Right atrium auricular region (tissue), 2 donors: ENCODE data around the gene CHST15. TPM values are rescaled to one million over a fixed set of nuclear protein-coding genes. Genes with fewer than 3 reads are reported as not detected.

ENCODE experiments used
- DNase-seq: peaks from one replicate; pipeline ENCODE4 v3.0.0-alpha.2; 2019; ENCODE audit warnings: low spot score
- H3K27ac ChIP-seq, 2 donors: fragments of 200-600 bp; sonication (generic); 1 replicate in 1 of 2; 2 replicates in 1 of 2; pipeline ENCODE4 v1.5.1; 2016 to 2019
- H3K27me3 ChIP-seq, 2 donors: fragments of 200-600 bp; sonication (generic); one replicate each; pipeline versions ENCODE4 v1.5.1 to v1.6.0; 2017 to 2019
- H3K36me3 ChIP-seq: fragments of 200-600 bp; sonication (generic); one replicate; pipeline ENCODE4 v1.5.1; 2016
- H3K4me1 ChIP-seq, 2 donors: fragments of 200-600 bp; sonication (generic); one replicate each; pipeline versions ENCODE4 v1.5.1 to v1.6.0; 2017 to 2019
- H3K4me3 ChIP-seq, 2 donors: fragments of 200-600 bp; sonication (generic); 1 replicate in 1 of 2; 2 replicates in 1 of 2; pipeline ENCODE4 v1.5.1; 2017 to 2019; ENCODE audit warnings: mild to moderate bottlenecking in 1 of 2, moderate library complexity in 1 of 2
- H3K9me3 ChIP-seq, 2 donors: fragments of 200-600 bp; sonication (generic); one replicate each; pipeline ENCODE4 v1.5.1; 2019
- total RNA-seq, 2 donors: library from RNA; depleted of rRNA; stranded (reverse); fragments of >200 nt; gene quantifications; one replicate each; pipeline ENCODE4 v1.1.0, GENCODE V29; 2016
- TF ChIP-seq, protein P1 (sequence below), 2 donors: fragments of 200-600 bp; sonication (generic); IDR thresholded peaks; one replicate each; pipeline ENCODE4 v1.5.1; 2019; ENCODE audit warnings: antibody characterized with exemption in 2 of 2

Gene CHST15
- total RNA-seq, 2 donors from 2014 or later: 7.0 to 14.2 TPM

- Histone ChIP-seq H3K4me1 (peaks cover 0 to 5% of the 10 kb centered on the region in 2 donors), H3K36me3 (no peaks in the 10 kb centered on the region), H3K9me3 (no peaks in the 10 kb centered on the region), H3K27ac (no peak overlapping the region), H3K27me3 (no peaks in the 10 kb centered on the region), H3K4me3 (no peak overlapping the region)
- TF ChIP-seq, protein P1, sequence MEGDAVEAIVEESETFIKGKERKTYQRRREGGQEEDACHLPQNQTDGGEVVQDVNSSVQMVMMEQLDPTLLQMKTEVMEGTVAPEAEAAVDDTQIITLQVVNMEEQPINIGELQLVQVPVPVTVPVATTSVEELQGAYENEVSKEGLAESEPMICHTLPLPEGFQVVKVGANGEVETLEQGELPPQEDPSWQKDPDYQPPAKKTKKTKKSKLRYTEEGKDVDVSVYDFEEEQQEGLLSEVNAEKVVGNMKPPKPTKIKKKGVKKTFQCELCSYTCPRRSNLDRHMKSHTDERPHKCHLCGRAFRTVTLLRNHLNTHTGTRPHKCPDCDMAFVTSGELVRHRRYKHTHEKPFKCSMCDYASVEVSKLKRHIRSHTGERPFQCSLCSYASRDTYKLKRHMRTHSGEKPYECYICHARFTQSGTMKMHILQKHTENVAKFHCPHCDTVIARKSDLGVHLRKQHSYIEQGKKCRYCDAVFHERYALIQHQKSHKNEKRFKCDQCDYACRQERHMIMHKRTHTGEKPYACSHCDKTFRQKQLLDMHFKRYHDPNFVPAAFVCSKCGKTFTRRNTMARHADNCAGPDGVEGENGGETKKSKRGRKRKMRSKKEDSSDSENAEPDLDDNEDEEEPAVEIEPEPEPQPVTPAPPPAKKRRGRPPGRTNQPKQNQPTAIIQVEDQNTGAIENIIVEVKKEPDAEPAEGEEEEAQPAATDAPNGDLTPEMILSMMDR (IDR thresholded peaks at IDR 0.05): no peak
- DNase-seq: no peak
Observed at GRCh38 chr10:124078714-124079113, 14.7 kb downstream of the CHST15 start.

- no peak for DNase-seq
- Histone ChIP-seq H3K9me3 (no peaks in the 10 kb centered on the region), H3K4me3 (no peak overlapping the region), H3K36me3 (no peaks in the 10 kb centered on the region), H3K27me3 (no peaks in the 10 kb centered on the region), H3K4me1 (peaks cover 0 to 5% of the 10 kb centered on the region in 2 donors), H3K27ac (no peak overlapping the region)
- TF ChIP-seq, protein P1 (IDR thresholded peaks at IDR 0.05): no peak
Observed at GRCh38 chr10:124078028-124078427, 15.4 kb downstream of the CHST15 start.

DNA sequence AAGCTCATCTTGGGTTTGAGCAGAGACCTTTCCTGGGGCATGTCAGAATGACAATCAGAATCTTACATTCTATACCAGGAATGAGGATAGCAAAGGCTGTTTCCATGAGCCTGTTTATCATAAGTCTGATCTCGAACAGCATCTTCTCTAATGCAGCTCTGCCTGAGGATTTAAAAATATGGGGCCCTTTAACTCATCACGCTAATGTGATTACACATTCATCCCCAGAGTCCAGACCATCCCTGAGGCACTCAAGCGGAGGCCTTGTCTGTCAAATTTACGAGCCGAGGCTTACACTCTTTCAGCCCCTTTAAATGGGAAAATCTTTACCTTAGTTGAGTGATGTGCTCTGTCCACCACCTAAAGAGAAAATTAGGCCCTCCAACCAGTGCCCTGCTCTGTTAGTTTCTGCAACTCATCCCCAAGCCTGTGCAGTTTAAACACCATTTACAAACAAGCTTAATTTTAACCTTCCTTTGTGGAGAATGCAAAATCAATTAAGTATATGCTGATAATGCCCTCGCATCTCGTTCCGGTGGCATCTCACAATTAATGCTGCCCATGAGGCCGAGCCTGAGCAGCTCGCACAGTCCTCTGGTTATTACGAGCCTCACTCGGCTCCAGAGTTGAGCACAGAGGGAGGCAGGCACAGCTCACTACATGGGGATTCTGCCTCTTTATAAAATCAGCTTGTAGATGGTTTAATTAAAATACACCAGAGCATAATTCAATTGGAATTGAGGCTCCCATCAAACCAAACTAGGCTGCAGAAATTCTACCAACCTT is 16.0 kb downstream of the CHST15 start:
- no peak overlapping the region for H3K27ac ChIP-seq
- TF ChIP-seq, protein P1 (IDR thresholded peaks at IDR 0.05): no peak
- no peak overlapping the region for H3K4me3 ChIP-seq
- no peaks in the 10 kb centered on the region for H3K27me3 ChIP-seq
- no peaks in the 10 kb centered on the region for H3K36me3 ChIP-seq
- DNase-seq: no peak
- peaks cover 0 to 5% of the 10 kb centered on the region in 2 donors for H3K4me1 ChIP-seq
- H3K9me3 ChIP-seq: no peaks in the 10 kb centered on the region

DNA sequence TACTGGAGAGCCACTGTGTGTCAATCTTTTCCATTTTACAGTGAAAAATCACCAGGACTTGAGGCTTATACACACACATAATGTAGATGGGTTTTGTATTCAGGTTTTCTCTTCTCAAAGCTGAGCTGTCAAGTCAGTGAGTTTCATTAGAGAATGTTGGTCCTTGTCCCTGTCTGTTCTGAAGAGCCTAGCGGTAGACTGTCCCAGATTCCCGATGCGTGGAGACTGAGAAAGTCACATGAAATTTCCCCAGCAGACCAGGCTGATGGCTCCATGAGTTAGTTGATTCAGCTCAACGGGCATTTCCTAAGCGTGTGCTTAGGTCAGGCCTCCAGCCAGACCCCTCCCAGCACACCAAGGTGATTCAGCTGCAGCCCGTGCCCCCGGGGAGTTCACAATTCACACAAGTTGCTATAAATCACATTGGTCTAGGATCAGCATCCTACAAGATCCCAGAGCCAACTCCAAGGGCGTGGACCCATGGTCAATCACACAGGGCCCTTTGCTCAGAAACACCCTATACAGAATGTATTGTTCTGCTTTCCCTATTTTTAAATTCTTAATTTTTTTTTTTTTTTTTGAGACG is 17.2 kb downstream of the CHST15 start:
- Histone ChIP-seq H3K27me3 (no peaks in the 10 kb centered on the region), H3K36me3 (no peaks in the 10 kb centered on the region), H3K9me3 (no peaks in the 10 kb centered on the region), H3K4me3 (no peak overlapping the region), H3K4me1 (peaks cover 0 to 5% of the 10 kb centered on the region in 2 donors), H3K27ac (no peak overlapping the region)
- TF ChIP-seq, protein P1 (IDR thresholded peaks at IDR 0.05): no peak
- no peak for DNase-seq

GRCh38 chr10:124075231-124075955 is 18.0 kb downstream of the CHST15 start:
- Histone ChIP-seq H3K4me1 (peaks cover 0 to 5% of the 10 kb centered on the region in 2 donors), H3K4me3 (no peak overlapping the region), H3K9me3 (no peaks in the 10 kb centered on the region), H3K27ac (no peak overlapping the region), H3K27me3 (no peaks in the 10 kb centered on the region), H3K36me3 (no peaks in the 10 kb centered on the region)
- TF ChIP-seq, protein P1 (IDR thresholded peaks at IDR 0.05): no peak
- DNase-seq: no peak
